KMS-11 (cell line): ENCODE data around the gene PRR14L.
"Not testable (repeated sequence)": the region's sequence is repeated elsewhere in the genome, so short reads cannot be mapped to it uniquely, and the experiment has no call there.

ENCODE experiments used
- H2AFZ ChIP-seq: fragments of 200-600 bp; sonication (generic); 2 replicates; pipeline ENCODE4 v1.6.1; 2016; ENCODE audit warnings: antibody characterized with exemption, mixed run types, low read depth
- H3K27ac ChIP-seq: fragments of 200-600 bp; sonication (generic); 2 replicates; pipeline ENCODE4 v1.6.1; 2016; ENCODE audit warnings: mild to moderate bottlenecking, mixed run types
- H3K27me3 ChIP-seq: fragments of 200-600 bp; sonication (generic); 2 replicates; pipeline ENCODE4 v1.6.1; 2017; ENCODE audit warnings: mild to moderate bottlenecking, low read depth, mixed run types, moderate library complexity; ENCODE audit not compliant: insufficient read depth
- H3K36me3 ChIP-seq: fragments of 200-600 bp; sonication (generic); 2 replicates; pipeline ENCODE4 v1.6.1; 2017; ENCODE audit warnings: mild to moderate bottlenecking, mixed run types; ENCODE audit not compliant: insufficient read depth
- H3K4me1 ChIP-seq: fragments of 200-600 bp; sonication (generic); 2 replicates; pipeline ENCODE4 v1.6.1; 2016; ENCODE audit warnings: mild to moderate bottlenecking, low read depth, mixed run types; ENCODE audit not compliant: poor library complexity, severe bottlenecking
- H3K4me2 ChIP-seq: fragments of 200-600 bp; sonication (generic); 2 replicates; pipeline ENCODE4 v1.7.0; 2016; ENCODE audit warnings: mild to moderate bottlenecking, mixed run types
- H3K4me3 ChIP-seq: fragments of 200-600 bp; sonication (generic); IDR thresholded peaks from 2 replicates; pipeline ENCODE4 v1.6.1; 2017; ENCODE audit warnings: low read depth, low read length, mixed read lengths; ENCODE audit not compliant: insufficient read depth
- H3K79me2 ChIP-seq: fragments of 200-600 bp; sonication (generic); 2 replicates; pipeline ENCODE4 v1.6.1; 2016; ENCODE audit warnings: low read depth, mixed run types; ENCODE audit not compliant: insufficient read depth
- H3K9ac ChIP-seq: fragments of 200-600 bp; sonication (generic); 2 replicates; pipeline ENCODE4 v1.6.1; 2016; ENCODE audit warnings: mild to moderate bottlenecking, mixed run types
- H4K20me1 ChIP-seq: fragments of 200-600 bp; sonication (generic); 2 replicates; pipeline ENCODE4 v1.6.1; 2016; ENCODE audit warnings: mild to moderate bottlenecking, mixed run types; ENCODE audit not compliant: insufficient read depth
- TF ChIP-seq, protein P1 (sequence below): fragments of 200-600 bp; sonication (generic); conservative IDR thresholded peaks from 2 replicates; pipeline ENCODE4 v1.6.1; 2017; ENCODE audit warnings: low read depth, mild to moderate bottlenecking, antibody characterized with exemption, low read length, moderate library complexity, mixed read lengths

PRR14L gene

DNA sequence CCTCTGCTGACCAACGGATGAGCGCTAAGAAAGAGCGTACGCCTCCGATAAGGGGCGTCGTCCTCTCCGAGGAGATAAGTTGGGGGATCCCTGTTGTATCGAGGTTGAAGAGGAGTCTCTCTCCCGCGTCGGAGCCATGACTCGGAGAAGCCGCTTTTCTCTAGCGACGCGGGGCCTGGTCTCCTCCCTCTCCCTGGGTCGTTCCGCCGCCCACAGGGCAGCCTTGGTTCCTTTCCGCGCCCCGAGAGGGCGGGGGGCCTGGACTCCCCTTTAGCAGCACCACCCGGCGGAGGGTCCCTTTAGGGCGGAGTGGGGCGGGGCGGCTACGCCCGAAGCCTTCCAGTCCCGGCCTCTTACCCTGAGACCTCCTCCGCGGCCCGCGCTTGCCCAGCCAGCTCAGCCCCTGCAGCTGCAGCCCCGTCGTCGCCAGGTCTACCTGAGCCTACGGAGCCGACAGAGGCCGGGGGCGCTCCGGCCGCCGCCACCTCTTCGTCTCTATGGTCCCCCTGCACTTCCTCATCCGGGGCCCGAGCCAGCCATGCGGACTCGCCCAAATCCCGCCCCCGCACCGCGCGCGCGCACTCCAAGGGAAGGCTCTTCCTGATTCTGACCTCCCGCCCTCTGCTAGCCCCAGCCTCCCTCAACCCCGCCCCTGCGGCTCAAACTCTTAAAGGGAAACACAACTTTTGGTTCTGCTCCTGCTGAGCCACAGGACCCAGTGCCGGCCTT, at the start of gene PRR14L:
PRR14L (minus strand) TSS at position 497 of the 729 bp plus-strand sequence. CDS start 11,272 bp downstream, outside the sequence.
- H2AFZ ChIP-seq, result peak within 1 kb of the TSS; percentile 91
- H3K4me2 ChIP-seq, result peak within 1 kb of the TSS; percentile 81
- H4K20me1 ChIP-seq, result no peaks in the 10 kb centered on the region
- peaks cover 40% of the 10 kb centered on the region for H3K79me2 ChIP-seq
- H3K4me1 ChIP-seq, result peaks cover 28% of the 10 kb centered on the region
- TF ChIP-seq, protein P1, sequence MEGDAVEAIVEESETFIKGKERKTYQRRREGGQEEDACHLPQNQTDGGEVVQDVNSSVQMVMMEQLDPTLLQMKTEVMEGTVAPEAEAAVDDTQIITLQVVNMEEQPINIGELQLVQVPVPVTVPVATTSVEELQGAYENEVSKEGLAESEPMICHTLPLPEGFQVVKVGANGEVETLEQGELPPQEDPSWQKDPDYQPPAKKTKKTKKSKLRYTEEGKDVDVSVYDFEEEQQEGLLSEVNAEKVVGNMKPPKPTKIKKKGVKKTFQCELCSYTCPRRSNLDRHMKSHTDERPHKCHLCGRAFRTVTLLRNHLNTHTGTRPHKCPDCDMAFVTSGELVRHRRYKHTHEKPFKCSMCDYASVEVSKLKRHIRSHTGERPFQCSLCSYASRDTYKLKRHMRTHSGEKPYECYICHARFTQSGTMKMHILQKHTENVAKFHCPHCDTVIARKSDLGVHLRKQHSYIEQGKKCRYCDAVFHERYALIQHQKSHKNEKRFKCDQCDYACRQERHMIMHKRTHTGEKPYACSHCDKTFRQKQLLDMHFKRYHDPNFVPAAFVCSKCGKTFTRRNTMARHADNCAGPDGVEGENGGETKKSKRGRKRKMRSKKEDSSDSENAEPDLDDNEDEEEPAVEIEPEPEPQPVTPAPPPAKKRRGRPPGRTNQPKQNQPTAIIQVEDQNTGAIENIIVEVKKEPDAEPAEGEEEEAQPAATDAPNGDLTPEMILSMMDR, result no peak
- H3K27me3 ChIP-seq, result no peaks in the 10 kb centered on the region
- H3K36me3 ChIP-seq, result no peaks in the 10 kb centered on the region
- peak within 1 kb of the TSS; percentile 82 for H3K9ac ChIP-seq
- peak within 1 kb of the TSS; percentile 61 for H3K27ac ChIP-seq
- H3K4me3 ChIP-seq, result no peak within 1 kb of the TSS

DNA sequence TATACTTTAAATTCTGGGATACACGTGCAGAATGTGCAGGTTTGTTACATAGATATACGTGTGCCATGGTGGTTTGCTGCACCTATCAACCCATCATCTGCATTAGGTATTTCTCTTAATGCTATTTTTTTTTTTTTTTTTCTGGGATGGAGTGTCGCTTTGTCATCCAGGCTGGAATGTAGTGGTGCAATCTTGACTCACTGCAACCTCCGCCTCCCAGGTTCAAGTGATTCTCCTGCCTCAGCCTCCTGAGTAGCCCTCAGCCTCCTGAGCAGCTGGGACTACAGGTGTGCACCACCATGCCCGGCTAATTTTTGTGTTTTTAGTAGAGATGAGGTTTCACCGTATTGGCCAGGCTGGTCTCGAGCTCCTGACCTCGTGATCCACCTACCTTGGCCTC, 49.4 kb upstream of the PRR14L start:
- not testable (repeated sequence) for H4K20me1 ChIP-seq, H3K4me1 ChIP-seq, H3K27me3 ChIP-seq, H3K4me3 ChIP-seq, H2AFZ ChIP-seq, H3K27ac ChIP-seq, H3K36me3 ChIP-seq, H3K79me2 ChIP-seq, H3K9ac ChIP-seq, H3K4me2 ChIP-seq

DNA sequence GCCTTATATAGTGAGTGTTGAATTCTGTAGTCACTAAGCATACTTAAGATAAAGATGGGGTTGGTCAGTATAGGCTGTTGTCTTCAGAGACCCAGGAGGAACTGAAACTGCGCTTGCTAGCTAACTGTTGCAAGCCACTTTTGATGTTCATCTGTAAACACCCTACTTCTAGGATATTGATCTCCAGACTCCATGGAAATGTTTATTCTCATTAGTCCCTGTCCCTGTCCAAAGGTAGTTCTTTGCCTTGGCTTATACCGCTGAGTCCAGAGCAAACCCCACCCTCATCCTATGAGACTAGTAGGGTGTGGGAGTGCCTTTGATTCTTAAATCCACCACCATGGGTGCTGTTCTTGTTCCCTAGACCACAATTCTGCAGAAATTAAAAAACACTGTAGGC, 40.3 kb upstream of the PRR14L start:
- Histone ChIP-seq H4K20me1 (no peaks in the 10 kb centered on the region), H3K4me3 (no peak overlapping the region), H3K4me2 (no peak overlapping the region), H3K9ac (no peak overlapping the region), H3K36me3 (no peaks in the 10 kb centered on the region), H2AFZ (no peak overlapping the region), H3K27me3 (no peaks in the 10 kb centered on the region), H3K4me1 (no peaks in the 10 kb centered on the region), H3K79me2 (no peaks in the 10 kb centered on the region), H3K27ac (no peak overlapping the region)
- TF ChIP-seq, protein P1, result no peak

DNA sequence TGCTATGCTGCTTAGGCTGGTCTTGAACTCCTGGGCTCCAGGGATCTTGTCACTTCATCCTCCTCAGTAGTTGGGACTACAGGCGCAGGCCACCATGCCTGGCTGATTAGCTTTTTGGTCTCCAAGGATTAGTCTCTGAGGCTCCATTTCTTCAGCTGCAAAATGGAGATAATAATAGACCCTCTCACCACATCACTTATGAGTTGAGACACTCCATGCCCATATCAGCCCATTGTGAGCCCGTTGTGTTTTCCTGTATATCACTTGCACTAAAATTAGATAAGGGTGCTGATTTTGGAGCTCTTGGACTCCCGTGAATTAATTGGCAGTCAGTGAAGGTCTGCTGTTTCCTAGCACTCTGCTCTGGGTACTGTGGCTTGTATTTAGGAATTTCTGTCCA, 39.9 kb upstream of the PRR14L start:
- H3K27me3 ChIP-seq, result no peaks in the 10 kb centered on the region
- H3K36me3 ChIP-seq, result no peaks in the 10 kb centered on the region; the same call in 1 of the 2 replicates
- no peaks in the 10 kb centered on the region for H3K79me2 ChIP-seq
- H2AFZ ChIP-seq, result no peak overlapping the region
- no peak overlapping the region for H3K4me3 ChIP-seq
- H3K9ac ChIP-seq, result no peak overlapping the region
- no peak overlapping the region for H3K27ac ChIP-seq
- no peaks in the 10 kb centered on the region for H4K20me1 ChIP-seq
- TF ChIP-seq, protein P1, result no peak
- H3K4me2 ChIP-seq, result no peak overlapping the region
- no peaks in the 10 kb centered on the region for H3K4me1 ChIP-seq

DNA sequence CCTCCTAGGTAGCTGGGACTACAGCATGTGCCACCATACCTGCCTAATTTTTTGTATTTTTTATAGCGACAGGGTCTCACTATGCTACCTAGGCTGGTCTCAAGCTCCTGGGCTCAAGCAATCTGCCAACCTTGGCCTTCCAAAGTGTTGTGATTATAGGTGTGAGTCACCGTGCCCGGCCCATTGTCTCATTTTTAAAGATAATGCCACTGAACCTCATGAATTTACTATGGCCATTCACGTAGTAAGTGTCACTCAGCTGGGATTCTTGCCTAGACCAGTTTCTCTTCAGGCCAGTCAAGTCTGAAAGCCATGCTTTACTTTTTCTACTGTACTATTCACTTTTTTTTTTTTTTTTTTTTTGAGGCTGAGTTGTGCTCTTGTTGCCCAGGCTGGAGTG, 26.3 kb upstream of the PRR14L start:
- H3K9ac ChIP-seq, result no peak overlapping the region
- H3K79me2 ChIP-seq, result no peaks in the 10 kb centered on the region
- TF ChIP-seq, protein P1, result no peak
- no peak overlapping the region for H3K4me2 ChIP-seq
- H3K36me3 ChIP-seq, result no peaks in the 10 kb centered on the region
- no peak overlapping the region for H3K4me3 ChIP-seq
- no peaks in the 10 kb centered on the region for H3K27me3 ChIP-seq
- no peak overlapping the region for H3K27ac ChIP-seq
- no peak overlapping the region for H2AFZ ChIP-seq
- no peaks in the 10 kb centered on the region for H4K20me1 ChIP-seq
- no peaks in the 10 kb centered on the region for H3K4me1 ChIP-seq
